ENCODE data around the gene NECAB2. TPM values are rescaled to one million over a fixed set of nuclear protein-coding genes. Genes with fewer than 3 reads are reported as not detected.

The NECAB2 gene
- polyA plus RNA-seq, 1 experiment: 0.20 TPM

DNA sequence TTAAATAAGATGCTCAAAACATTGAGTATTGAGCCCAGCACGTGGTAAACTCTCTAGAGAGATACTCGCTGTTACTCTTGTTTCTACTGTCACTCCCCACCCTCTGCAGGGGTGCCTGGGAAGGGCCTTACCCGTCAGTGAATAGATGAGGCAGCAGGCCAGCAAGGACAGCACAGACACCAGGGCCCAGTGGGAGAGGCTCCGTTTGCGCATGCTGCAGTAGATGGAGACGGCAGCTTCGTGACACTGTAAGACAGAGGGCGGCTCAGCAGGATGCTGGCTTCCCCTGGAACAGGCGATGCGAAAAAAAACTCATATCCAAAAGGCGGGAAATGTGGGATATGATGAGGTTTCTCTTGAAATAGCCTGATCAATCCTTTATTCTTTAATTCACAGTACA is 54.6 kb downstream of the NECAB2 start:
- ChIA-PET CTCF (no interaction called here), POLR2A (no interaction called here)
- peaks cover 35% of the 10 kb centered on the region for H3K9me3 ChIP-seq (ENCODE audit: control insufficient read depth, insufficient read depth, low read length)
- H3K27me3 ChIP-seq (ENCODE audit: control insufficient read depth, insufficient read depth, low read length): peaks cover 20% of the 10 kb centered on the region
- no peak for DNase-seq (ENCODE audit: low read depth, low spot score)
- H3K4me3 ChIP-seq (ENCODE audit: low read depth, low read length): no peak overlapping the region
- TF ChIP-seq, protein P1, sequence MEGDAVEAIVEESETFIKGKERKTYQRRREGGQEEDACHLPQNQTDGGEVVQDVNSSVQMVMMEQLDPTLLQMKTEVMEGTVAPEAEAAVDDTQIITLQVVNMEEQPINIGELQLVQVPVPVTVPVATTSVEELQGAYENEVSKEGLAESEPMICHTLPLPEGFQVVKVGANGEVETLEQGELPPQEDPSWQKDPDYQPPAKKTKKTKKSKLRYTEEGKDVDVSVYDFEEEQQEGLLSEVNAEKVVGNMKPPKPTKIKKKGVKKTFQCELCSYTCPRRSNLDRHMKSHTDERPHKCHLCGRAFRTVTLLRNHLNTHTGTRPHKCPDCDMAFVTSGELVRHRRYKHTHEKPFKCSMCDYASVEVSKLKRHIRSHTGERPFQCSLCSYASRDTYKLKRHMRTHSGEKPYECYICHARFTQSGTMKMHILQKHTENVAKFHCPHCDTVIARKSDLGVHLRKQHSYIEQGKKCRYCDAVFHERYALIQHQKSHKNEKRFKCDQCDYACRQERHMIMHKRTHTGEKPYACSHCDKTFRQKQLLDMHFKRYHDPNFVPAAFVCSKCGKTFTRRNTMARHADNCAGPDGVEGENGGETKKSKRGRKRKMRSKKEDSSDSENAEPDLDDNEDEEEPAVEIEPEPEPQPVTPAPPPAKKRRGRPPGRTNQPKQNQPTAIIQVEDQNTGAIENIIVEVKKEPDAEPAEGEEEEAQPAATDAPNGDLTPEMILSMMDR (IDR thresholded peaks at IDR 0.05; ENCODE audit: low read depth, low read length): no peak
- no peak overlapping the region for H3K27ac ChIP-seq (ENCODE audit: low read depth, low read length)

DNA sequence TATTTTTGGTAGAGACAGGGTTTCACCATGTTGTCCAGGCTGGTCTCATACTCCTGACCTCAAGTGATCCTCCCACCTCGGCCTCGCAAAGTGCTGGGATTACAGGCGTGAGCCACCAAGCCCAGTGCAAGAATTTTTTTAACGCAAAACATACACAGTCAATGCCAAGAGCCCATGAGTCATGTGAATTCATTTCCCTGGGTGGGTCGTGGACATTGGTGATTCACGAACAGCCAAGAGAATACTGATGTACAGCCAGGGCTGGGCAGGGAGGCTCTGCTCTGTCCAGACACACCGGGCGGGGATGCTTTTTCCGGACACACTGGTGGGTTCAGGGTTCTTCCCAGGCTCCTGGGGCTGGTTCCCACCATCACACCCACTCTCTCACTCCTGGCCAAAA is 56.8 kb downstream of the NECAB2 start:
- ChIA-PET CTCF (no interaction called here), POLR2A (no interaction called here)
- H3K4me3 ChIP-seq (ENCODE audit: low read depth, low read length): no peak overlapping the region
- H3K27ac ChIP-seq (ENCODE audit: low read depth, low read length): no peak overlapping the region
- TF ChIP-seq, protein P1 (IDR thresholded peaks at IDR 0.05; ENCODE audit: low read depth, low read length): no peak
- DNase-seq (ENCODE audit: low read depth, low spot score): no peak
- peaks cover 36% of the 10 kb centered on the region for H3K27me3 ChIP-seq (ENCODE audit: control insufficient read depth, insufficient read depth, low read length)
- H3K9me3 ChIP-seq (ENCODE audit: control insufficient read depth, insufficient read depth, low read length): peaks cover 24% of the 10 kb centered on the region

DNA sequence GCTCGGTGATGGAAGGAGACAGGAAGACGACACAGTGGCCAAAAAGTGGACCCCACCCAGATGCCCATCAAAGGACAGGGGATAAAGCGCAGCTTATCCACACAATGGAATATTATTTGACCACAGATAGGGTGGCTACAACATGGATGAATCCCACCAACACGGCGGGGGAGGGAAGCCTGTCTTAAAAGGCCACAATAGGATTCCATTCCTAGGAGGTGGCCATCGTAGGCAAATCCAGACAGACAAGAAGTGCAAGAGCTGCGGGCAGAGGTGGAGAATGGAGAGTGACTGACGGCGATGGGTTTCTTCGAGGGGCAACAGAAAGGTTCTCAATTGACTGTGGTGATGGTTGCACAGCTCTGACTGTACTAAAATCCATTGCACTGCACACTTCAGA is 58.6 kb downstream of the NECAB2 start:
- no peak for DNase-seq (ENCODE audit: low read depth, low spot score)
- H3K27ac ChIP-seq (ENCODE audit: low read depth, low read length): no peak overlapping the region
- POLR2A ChIA-PET: no interaction called here
- peaks cover 45% of the 10 kb centered on the region for H3K27me3 ChIP-seq (ENCODE audit: control insufficient read depth, insufficient read depth, low read length)
- TF ChIP-seq, protein P1 (IDR thresholded peaks at IDR 0.05; ENCODE audit: low read depth, low read length): no peak
- peaks cover 7% of the 10 kb centered on the region for H3K9me3 ChIP-seq (ENCODE audit: control insufficient read depth, insufficient read depth, low read length)
- no peak overlapping the region for H3K4me3 ChIP-seq (ENCODE audit: low read depth, low read length)
- CTCF ChIA-PET: no interaction called here

DNA sequence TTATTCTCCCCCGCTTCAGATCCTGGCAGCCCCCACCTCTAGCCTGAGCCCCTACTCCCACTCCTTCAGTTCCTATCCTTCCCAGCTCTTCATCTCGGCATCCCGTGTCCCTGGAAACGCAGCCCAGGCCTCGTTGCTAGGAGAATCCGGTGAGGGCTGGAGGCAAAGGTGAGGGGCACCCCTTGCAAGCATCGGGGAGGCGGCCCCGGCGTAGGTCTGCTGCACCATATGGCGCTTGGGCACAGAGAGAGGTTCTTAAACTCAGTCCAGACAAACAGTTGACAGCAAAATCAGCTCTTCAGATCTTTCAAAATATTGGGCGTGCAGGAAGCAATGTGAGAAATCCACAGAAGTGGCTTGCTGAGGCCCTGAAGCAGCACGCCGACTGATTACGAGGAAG is 59.6 kb downstream of the NECAB2 start:
- ChIA-PET POLR2A (interaction anchor here (0.7 kb wide), 1 partner anchor 138 kb away, joined by 5 read pairs; no protein-coding TSS in a partner anchor), CTCF (no interaction called here)
- TF ChIP-seq, protein P1 (IDR thresholded peaks at IDR 0.05; ENCODE audit: low read depth, low read length): no peak

DNA sequence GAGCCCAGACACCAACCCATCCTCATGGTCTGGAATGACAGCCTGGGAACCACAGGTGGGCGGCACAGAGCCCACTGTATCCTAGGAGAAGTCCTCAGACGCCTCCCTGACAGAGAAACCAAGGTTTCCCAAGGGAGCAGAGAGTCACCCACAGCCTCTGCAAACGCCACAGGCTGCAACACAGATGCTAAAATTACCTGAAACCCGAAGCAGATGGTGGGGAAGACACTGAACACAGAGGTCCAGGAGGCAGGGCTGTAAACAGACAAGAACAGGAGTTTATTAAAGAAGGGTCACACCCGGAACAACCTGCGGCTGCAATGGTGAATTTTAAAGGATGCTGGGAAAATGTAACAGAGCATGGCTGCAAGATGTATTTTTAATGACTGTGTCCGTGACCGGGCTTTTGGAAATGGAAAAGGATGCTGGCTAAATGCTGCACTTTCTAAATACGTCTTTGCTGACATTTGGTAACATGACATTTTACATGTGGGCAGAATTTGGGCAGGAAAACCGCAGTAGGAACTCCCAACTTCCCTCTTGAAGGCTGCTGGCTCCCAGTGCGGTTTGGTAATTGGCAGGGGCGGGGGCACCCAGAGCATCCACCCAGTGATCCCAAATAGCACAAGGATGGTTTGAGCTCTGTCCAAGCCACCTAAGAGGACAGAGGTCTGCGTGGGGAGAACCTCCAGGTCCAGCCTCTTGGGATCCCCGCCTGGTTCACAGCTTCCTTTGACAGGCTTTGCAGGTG is 61.4 kb downstream of the NECAB2 start:
- no peaks in the 10 kb centered on the region; the same call in 1 of the 2 replicates for H3K9me3 ChIP-seq (ENCODE audit: control insufficient read depth, insufficient read depth, low read length)
- TF ChIP-seq, protein P1 (IDR thresholded peaks at IDR 0.05; ENCODE audit: low read depth, low read length): no peak
- CTCF ChIA-PET: no interaction called here
- no peak overlapping the region for H3K27ac ChIP-seq (ENCODE audit: low read depth, low read length)
- no peak for DNase-seq (ENCODE audit: low read depth, low spot score)
- peaks cover 31% of the 10 kb centered on the region for H3K27me3 ChIP-seq (ENCODE audit: control insufficient read depth, insufficient read depth, low read length)
- POLR2A ChIA-PET: no interaction called here
- no peak overlapping the region for H3K4me3 ChIP-seq (ENCODE audit: low read depth, low read length)

More for the DNA sequence above, 59.6 kb downstream of the NECAB2 start:
- no peak for DNase-seq (ENCODE audit: low read depth, low spot score)
- Histone ChIP-seq H3K9me3 (ENCODE audit: control insufficient read depth, insufficient read depth, low read length) (no peaks in the 10 kb centered on the region; the same call in 1 of the 2 replicates), H3K27me3 (ENCODE audit: control insufficient read depth, insufficient read depth, low read length) (peaks cover 40% of the 10 kb centered on the region), H3K4me3 (ENCODE audit: low read depth, low read length) (no peak overlapping the region), H3K27ac (ENCODE audit: low read depth, low read length) (no peak overlapping the region)

Data from AG04450 (cell line).